HEK293 (cell line): Measurements from ENCODE around the gene SPDYE4.

ENCODE experiments used
- CTCF ChIA-PET: fragments of 350-600 bp; formaldehyde crosslinking; extraction: SDS; loops from one replicate; lab custom pipeline; 2021; ENCODE audit warnings: antibody characterized with exemption; lab: Yijun Ruan, JAX
- POLR2A ChIA-PET: fragments of 300-600 bp; formaldehyde crosslinking; extraction: SDS; loops from one replicate; lab custom pipeline; 2020; ENCODE audit warnings: antibody characterized with exemption, inconsistent platforms; lab: Yijun Ruan, JAX
- H3K27ac ChIP-seq: fragments of 200-500 bp; sonication (Bioruptor generic); 2 replicates; pipeline ENCODE4 v1.5.1; 2014; ENCODE audit warnings: low read depth, low read length, control low read depth, inconsistent platforms; ENCODE audit errors: extremely low read depth
- H3K36me3 ChIP-seq, 2 experiments: fragments of 200-500 bp in 1 of 2; sonication (Bioruptor generic) in 1 of 2; 1 replicate in 1 of 2; 2 replicates in 1 of 2; pipeline ENCODE4 v1.5.1; 2014 to 2017; ENCODE audit warnings: inconsistent platforms in 2 of 2, low read length in 2 of 2; ENCODE audit not compliant: control insufficient read depth in 2 of 2, insufficient read depth in 1 of 2
- H3K4me1 ChIP-seq: fragments of 200-500 bp; sonication (Bioruptor generic); 2 replicates; pipeline ENCODE4 v1.5.1; 2014; ENCODE audit warnings: mild to moderate bottlenecking, low read length, inconsistent platforms; ENCODE audit not compliant: control insufficient read depth, insufficient read depth
- H3K4me3 ChIP-seq: 2 replicates; pipeline ENCODE4 v1.5.1; 2011; ENCODE audit warnings: low read depth, mild to moderate bottlenecking, control low read depth, low read length, moderate library complexity
- H3K9me3 ChIP-seq: fragments of 200-500 bp; sonication (Bioruptor generic); 2 replicates; pipeline ENCODE4 v1.5.1; 2014; ENCODE audit warnings: low read depth, low read length, inconsistent platforms; ENCODE audit not compliant: control insufficient read depth, insufficient read depth
- GLIS1 ChIP-seq: fragments of 450-650 bp; formaldehyde crosslinking; IDR thresholded peaks from 2 replicates; pipeline ENCODE4 v1.5.1; 2016; ENCODE audit warnings: missing biosample characterization, missing genetic modification characterization
- GLIS2 ChIP-seq: fragments of 450-650 bp; formaldehyde crosslinking; IDR thresholded peaks from 2 replicates; pipeline ENCODE4 v1.5.1; 2016; ENCODE audit warnings: missing biosample characterization, missing genetic modification characterization
- KLF8 ChIP-seq: fragments of 450-650 bp; formaldehyde crosslinking; IDR thresholded peaks from 2 replicates; pipeline ENCODE4 v1.5.1; 2016; ENCODE audit warnings: missing biosample characterization, missing genetic modification characterization
- SALL2 ChIP-seq: fragments of 450-650 bp; formaldehyde crosslinking; IDR thresholded peaks from 2 replicates; pipeline ENCODE4 v1.5.0; 2017; ENCODE audit warnings: missing biosample characterization, mild to moderate bottlenecking, missing genetic modification characterization, borderline replicate concordance
- ZNF221 ChIP-seq: fragments of 450-650 bp; formaldehyde crosslinking; IDR thresholded peaks from 2 replicates; pipeline ENCODE4 v1.5.1; 2017; ENCODE audit warnings: missing biosample characterization, missing genetic modification characterization, borderline replicate concordance
- ZNF324 ChIP-seq: fragments of 450-650 bp; formaldehyde crosslinking; IDR thresholded peaks from 2 replicates; pipeline ENCODE4 v1.5.1; 2016; ENCODE audit warnings: missing biosample characterization, missing genetic modification characterization
- ZNF335 ChIP-seq: fragments of 450-650 bp; formaldehyde crosslinking; conservative IDR thresholded peaks from 2 replicates; pipeline ENCODE4 v1.5.1; 2016; ENCODE audit warnings: missing biosample characterization, missing genetic modification characterization
- ZNF404 ChIP-seq: fragments of 450-650 bp; formaldehyde crosslinking; IDR thresholded peaks from 2 replicates; pipeline ENCODE4 v1.5.1; 2017; ENCODE audit warnings: missing biosample characterization, missing genetic modification characterization
- ZNF624 ChIP-seq: fragments of 450-650 bp; formaldehyde crosslinking; IDR thresholded peaks from 2 replicates; pipeline ENCODE4 v1.5.1; 2017; ENCODE audit warnings: missing biosample characterization, missing genetic modification characterization
- ZNF660 ChIP-seq: fragments of 450-650 bp; IDR thresholded peaks from 2 replicates; pipeline ENCODE4 v1.5.1; 2018; ENCODE audit warnings: missing biosample characterization, mild to moderate bottlenecking, missing genetic modification characterization
- ZNF776 ChIP-seq: fragments of 450-650 bp; formaldehyde crosslinking; IDR thresholded peaks from 2 replicates; pipeline ENCODE4 v1.5.0; 2017; ENCODE audit warnings: missing biosample characterization, missing genetic modification characterization, borderline replicate concordance
- ZNF837 ChIP-seq: fragments of 450-650 bp; formaldehyde crosslinking; IDR thresholded peaks from 2 replicates; pipeline ENCODE4 v1.5.1; 2016; ENCODE audit warnings: missing biosample characterization, missing genetic modification characterization
- ZSCAN23 ChIP-seq: fragments of 450-650 bp; formaldehyde crosslinking; IDR thresholded peaks from 2 replicates; pipeline ENCODE4 v1.5.1; 2016; ENCODE audit warnings: missing biosample characterization, missing genetic modification characterization
- TF ChIP-seq, protein P1 (sequence below): fragments of 450-650 bp; formaldehyde crosslinking; IDR thresholded peaks from 2 replicates; pipeline ENCODE4 v1.5.1; 2017; ENCODE audit warnings: missing biosample characterization, missing genetic modification characterization
- TF ChIP-seq, protein P2 (sequence below): fragments of 450-650 bp; formaldehyde crosslinking; IDR thresholded peaks from 2 replicates; pipeline ENCODE4 v1.5.1; 2016; ENCODE audit warnings: missing biosample characterization, missing genetic modification characterization
- TF ChIP-seq, protein P3 (sequence below): fragments of 450-650 bp; formaldehyde crosslinking; IDR thresholded peaks from 2 replicates; pipeline ENCODE4 v1.5.1; 2016; ENCODE audit warnings: missing biosample characterization, missing genetic modification characterization
- TF ChIP-seq, protein P4 (sequence below): fragments of 450-650 bp; formaldehyde crosslinking; IDR thresholded peaks from 2 replicates; pipeline ENCODE4 v1.5.1; 2016; ENCODE audit warnings: missing biosample characterization, missing genetic modification characterization
- TF ChIP-seq, protein P5 (sequence below): fragments of 450-650 bp; formaldehyde crosslinking; IDR thresholded peaks from 2 replicates; pipeline ENCODE4 v1.5.1; 2016; ENCODE audit warnings: missing biosample characterization, missing genetic modification characterization

The SPDYE4 gene

DNA sequence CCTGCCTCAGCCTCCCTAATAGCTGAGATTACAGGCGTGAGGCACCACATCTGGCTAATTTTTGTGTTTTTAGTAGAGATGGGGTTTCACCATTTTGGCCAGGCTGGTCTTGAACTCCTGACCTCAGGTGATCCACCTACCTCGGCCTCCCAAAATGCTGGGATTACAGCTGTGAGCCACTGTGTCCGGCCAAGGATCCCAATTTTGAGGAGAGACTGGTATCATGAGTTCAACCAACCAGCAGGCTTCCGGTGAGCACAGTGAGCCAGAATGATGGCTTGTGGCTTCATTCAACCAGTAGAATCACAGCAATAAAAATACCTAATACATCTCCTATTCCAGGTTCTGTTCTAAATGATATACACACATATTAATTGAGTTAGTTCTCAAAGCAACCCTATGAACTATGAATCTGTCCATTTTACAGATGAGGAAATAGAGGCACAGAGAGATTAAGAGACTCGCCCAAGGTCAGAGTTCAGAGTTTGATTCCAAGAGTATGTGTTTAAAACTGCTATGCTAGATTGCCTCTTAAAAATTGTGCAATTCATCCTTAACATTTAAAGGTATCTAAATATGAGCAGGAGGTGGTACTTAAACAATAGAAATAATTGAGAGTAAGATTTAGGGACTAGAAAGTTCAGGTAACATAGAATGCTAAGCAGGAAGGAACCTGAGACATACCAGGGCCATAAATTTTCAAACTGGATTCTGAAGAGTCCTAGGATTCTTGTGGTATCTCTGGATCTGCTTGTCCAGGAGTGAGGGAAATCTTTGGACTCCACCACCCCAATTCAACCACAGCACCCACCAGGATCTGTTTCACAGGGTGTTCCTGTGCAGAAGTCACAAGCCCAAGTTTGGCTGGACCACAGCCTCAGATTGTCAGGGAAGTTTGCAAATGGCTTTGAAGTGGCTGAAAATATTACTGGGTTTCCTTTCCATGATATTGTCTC lies 38.8 kb downstream of the SPDYE4 start:
- ChIA-PET POLR2A (no interaction called here), CTCF (interaction anchor here (0.6 to 0.7 kb wide), 2 partner anchors 8 to 114 kb away, joined by 3 to 4 read pairs; no protein-coding TSS in a partner anchor)
- no peak overlapping the region for H3K4me3 ChIP-seq
- H3K9me3 ChIP-seq: no peaks in the 10 kb centered on the region
- no peak overlapping the region for H3K27ac ChIP-seq
- H3K4me1 ChIP-seq: no peaks in the 10 kb centered on the region
- no peak for TF ChIP-seq SALL2 (tag by site-specific recombination)
- no peak for TF ChIP-seq ZNF624 (tag by site-specific recombination)
- TF ChIP-seq KLF8: no peak
- TF ChIP-seq, protein P1, sequence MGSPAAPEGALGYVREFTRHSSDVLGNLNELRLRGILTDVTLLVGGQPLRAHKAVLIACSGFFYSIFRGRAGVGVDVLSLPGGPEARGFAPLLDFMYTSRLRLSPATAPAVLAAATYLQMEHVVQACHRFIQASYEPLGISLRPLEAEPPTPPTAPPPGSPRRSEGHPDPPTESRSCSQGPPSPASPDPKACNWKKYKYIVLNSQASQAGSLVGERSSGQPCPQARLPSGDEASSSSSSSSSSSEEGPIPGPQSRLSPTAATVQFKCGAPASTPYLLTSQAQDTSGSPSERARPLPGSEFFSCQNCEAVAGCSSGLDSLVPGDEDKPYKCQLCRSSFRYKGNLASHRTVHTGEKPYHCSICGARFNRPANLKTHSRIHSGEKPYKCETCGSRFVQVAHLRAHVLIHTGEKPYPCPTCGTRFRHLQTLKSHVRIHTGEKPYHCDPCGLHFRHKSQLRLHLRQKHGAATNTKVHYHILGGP (tag by site-specific recombination): no peak
- no peak for TF ChIP-seq ZNF404 (tag by site-specific recombination)
- no peak for TF ChIP-seq GLIS1 (tag by site-specific recombination)
- TF ChIP-seq, protein P2, sequence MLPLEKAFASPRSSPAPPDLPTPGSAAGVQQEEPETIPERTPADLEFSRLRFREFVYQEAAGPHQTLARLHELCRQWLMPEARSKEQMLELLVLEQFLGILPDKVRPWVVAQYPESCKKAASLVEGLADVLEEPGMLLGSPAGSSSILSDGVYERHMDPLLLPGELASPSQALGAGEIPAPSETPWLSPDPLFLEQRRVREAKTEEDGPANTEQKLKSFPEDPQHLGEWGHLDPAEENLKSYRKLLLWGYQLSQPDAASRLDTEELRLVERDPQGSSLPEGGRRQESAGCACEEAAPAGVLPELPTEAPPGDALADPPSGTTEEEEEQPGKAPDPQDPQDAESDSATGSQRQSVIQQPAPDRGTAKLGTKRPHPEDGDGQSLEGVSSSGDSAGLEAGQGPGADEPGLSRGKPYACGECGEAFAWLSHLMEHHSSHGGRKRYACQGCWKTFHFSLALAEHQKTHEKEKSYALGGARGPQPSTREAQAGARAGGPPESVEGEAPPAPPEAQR (tag by site-specific recombination): no peak
- TF ChIP-seq, protein P3, sequence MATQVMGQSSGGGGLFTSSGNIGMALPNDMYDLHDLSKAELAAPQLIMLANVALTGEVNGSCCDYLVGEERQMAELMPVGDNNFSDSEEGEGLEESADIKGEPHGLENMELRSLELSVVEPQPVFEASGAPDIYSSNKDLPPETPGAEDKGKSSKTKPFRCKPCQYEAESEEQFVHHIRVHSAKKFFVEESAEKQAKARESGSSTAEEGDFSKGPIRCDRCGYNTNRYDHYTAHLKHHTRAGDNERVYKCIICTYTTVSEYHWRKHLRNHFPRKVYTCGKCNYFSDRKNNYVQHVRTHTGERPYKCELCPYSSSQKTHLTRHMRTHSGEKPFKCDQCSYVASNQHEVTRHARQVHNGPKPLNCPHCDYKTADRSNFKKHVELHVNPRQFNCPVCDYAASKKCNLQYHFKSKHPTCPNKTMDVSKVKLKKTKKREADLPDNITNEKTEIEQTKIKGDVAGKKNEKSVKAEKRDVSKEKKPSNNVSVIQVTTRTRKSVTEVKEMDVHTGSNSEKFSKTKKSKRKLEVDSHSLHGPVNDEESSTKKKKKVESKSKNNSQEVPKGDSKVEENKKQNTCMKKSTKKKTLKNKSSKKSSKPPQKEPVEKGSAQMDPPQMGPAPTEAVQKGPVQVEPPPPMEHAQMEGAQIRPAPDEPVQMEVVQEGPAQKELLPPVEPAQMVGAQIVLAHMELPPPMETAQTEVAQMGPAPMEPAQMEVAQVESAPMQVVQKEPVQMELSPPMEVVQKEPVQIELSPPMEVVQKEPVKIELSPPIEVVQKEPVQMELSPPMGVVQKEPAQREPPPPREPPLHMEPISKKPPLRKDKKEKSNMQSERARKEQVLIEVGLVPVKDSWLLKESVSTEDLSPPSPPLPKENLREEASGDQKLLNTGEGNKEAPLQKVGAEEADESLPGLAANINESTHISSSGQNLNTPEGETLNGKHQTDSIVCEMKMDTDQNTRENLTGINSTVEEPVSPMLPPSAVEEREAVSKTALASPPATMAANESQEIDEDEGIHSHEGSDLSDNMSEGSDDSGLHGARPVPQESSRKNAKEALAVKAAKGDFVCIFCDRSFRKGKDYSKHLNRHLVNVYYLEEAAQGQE (tag by site-specific recombination): no peak
- no peak for TF ChIP-seq ZNF837 (tag by site-specific recombination)
- no peak for TF ChIP-seq ZNF776
- TF ChIP-seq, all 188 proteins: peak for 0
- no peaks in the 10 kb centered on the region for H3K36me3 ChIP-seq

DNA sequence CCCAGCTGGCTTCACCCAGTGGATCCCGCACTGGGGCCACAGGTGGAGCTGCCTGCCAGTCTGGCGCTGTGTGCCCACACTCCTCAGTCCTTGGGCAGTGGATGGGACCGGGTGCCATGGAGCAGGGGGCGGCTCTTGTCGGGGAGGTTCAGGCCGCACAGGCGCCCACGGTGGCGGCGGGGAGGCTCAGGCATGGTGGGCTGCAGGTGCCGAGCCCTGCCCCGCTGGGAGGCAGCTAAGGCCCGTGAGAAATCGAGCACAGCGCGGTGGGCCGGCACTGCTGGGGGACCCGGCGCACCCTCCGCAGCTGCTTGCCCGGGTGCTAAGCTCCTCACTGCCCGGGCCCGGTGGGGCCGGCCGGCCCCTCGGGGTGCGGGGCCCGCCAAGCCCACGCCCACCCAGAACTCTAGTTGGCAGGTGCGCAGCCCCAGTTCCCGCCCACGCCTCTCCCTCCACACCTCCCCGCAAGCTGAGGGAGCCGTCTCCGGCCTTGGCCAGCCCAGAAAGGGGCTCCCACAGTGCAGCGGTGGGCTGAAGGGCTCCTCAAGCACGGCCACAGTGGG lies 40.3 kb downstream of the SPDYE4 start:
- Histone ChIP-seq H3K4me3 (no peak overlapping the region), H3K27ac (no peak overlapping the region), H3K9me3 (no peaks in the 10 kb centered on the region), H3K36me3 (no peaks in the 10 kb centered on the region), H3K4me1 (no peaks in the 10 kb centered on the region)
- ChIA-PET CTCF (no interaction called here), POLR2A (no interaction called here)
- TF ChIP-seq ZSCAN23 (tag by site-specific recombination) (no peak), ZNF660 (tag by site-specific recombination) (no peak), GLIS2 (tag by site-specific recombination) (no peak), ZNF335 (tag by site-specific recombination) (no peak), ZNF324 (tag by site-specific recombination) (no peak), ZNF221 (tag by site-specific recombination) (no peak)
- TF ChIP-seq, protein P4, sequence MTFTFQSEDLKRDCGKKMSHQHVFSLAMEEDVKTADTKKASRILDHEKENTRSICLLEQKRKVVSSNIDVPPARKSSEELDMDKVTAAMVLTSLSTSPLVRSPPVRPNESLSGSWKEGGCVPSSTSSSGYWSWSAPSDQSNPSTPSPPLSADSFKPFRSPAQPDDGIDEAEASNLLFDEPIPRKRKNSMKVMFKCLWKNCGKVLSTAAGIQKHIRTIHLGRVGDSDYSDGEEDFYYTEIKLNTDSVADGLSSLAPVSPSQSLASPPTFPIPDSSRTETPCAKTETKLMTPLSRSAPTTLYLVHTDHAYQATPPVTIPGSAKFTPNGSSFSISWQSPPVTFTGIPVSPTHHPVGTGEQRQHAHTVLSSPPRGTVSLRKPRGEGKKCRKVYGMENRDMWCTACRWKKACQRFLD (tag by site-specific recombination): no peak
- TF ChIP-seq, protein P5, sequence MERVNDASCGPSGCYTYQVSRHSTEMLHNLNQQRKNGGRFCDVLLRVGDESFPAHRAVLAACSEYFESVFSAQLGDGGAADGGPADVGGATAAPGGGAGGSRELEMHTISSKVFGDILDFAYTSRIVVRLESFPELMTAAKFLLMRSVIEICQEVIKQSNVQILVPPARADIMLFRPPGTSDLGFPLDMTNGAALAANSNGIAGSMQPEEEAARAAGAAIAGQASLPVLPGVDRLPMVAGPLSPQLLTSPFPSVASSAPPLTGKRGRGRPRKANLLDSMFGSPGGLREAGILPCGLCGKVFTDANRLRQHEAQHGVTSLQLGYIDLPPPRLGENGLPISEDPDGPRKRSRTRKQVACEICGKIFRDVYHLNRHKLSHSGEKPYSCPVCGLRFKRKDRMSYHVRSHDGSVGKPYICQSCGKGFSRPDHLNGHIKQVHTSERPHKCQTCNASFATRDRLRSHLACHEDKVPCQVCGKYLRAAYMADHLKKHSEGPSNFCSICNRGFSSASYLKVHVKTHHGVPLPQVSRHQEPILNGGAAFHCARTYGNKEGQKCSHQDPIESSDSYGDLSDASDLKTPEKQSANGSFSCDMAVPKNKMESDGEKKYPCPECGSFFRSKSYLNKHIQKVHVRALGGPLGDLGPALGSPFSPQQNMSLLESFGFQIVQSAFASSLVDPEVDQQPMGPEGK (tag by site-specific recombination): no peak
